K562 (cell line): ENCODE results near the gene FBRS. TPM values are rescaled to one million over a fixed set of nuclear protein-coding genes. Genes with fewer than 3 reads are reported as not detected.

Experiments used
- ARHGAP35 ChIP-seq: fragments of 450-650 bp; IDR thresholded peaks from 2 replicates; pipeline ENCODE4 v1.6.1; 2018; ENCODE audit not compliant: partially characterized antibody
- CHD2 ChIP-seq: IDR thresholded peaks from 2 replicates; pipeline ENCODE4 v1.6.1; 2011; ENCODE audit warnings: low read depth, low read length
- CSDE1 ChIP-seq, 2 experiments: fragments of 450-650 bp; IDR thresholded peaks; 2 replicates each; pipeline ENCODE4 v1.6.1; 2016; ENCODE audit warnings: mild to moderate bottlenecking in 1 of 2
- FOXK1 ChIP-seq: sonication (generic); formaldehyde crosslinking; IDR thresholded peaks from 2 replicates; pipeline ENCODE4 v1.8.0; 2022; ENCODE audit warnings: missing genetic modification reagents, mild to moderate bottlenecking, borderline replicate concordance
- FUS ChIP-seq: fragments of 200-400 bp; formaldehyde crosslinking; optimal IDR thresholded peaks from 2 replicates; pipeline ENCODE3; 2017; ENCODE audit warnings: low read depth, low read length
- NFE2 ChIP-seq: IDR thresholded peaks from 2 replicates; pipeline ENCODE4 v1.6.1; 2014; ENCODE audit warnings: antibody characterized with exemption, low read depth
- NR2C1 ChIP-seq, 2 experiments: fragments of 450-650 bp; IDR thresholded peaks; 2 replicates each; pipeline ENCODE4 v1.6.1; 2017; ENCODE audit warnings: mild to moderate bottlenecking in 2 of 2, antibody characterized with exemption in 1 of 2, inconsistent platforms in 1 of 2, missing compliant biosample characterization in 1 of 2, missing genetic modification characterization in 1 of 2
- PML ChIP-seq: IDR thresholded peaks from 2 replicates; pipeline ENCODE4 v1.6.1; 2012; ENCODE audit warnings: low read length, inconsistent platforms
- POLR2AphosphoS2 ChIP-seq: IDR thresholded peaks from 2 replicates; pipeline ENCODE4 v1.6.1; 2012; ENCODE audit warnings: low read length, improper control_type of control experiment
- SRF ChIP-seq, 2 experiments: fragments of 250-450, 450-650 bp in 1 of 2; sonication (Bioruptor Pico) in 1 of 2; sonication (generic) in 1 of 2; formaldehyde crosslinking; IDR thresholded peaks; 2 replicates each; pipeline versions ENCODE4 v1.5.0 to v1.5.1; 2020 to 2022; ENCODE audit warnings: mild to moderate bottlenecking in 1 of 2, missing genetic modification reagents in 1 of 2
- SUPT5H ChIP-seq: fragments of 450-650 bp; IDR thresholded peaks from 2 replicates; pipeline ENCODE4 v1.6.1; 2016
- TCF7L2 ChIP-seq: fragments of 150-350 bp; IDR thresholded peaks from 2 replicates; pipeline ENCODE4 v1.6.1; 2016; ENCODE audit warnings: low read depth, mild to moderate bottlenecking, low read length, moderate library complexity
- ZFP36 ChIP-seq: fragments of 150-350 bp; IDR thresholded peaks from 2 replicates; pipeline ENCODE4 v1.6.1; 2018; ENCODE audit warnings: low read length, low read depth; ENCODE audit not compliant: partially characterized antibody
- ZNF143 ChIP-seq: sonication (generic); formaldehyde crosslinking; IDR thresholded peaks from 2 replicates; pipeline ENCODE4 v1.9.0; 2022; ENCODE audit warnings: mild to moderate bottlenecking, missing genetic modification reagents
- polyA plus RNA-seq, 8 experiments: library from polyadenylated mRNA; depleted of rRNA in 4 of 8; stranded (reverse) in 5 of 8; unstranded in 3 of 8; fragments of >200 nt; fragmentation: Nextera tagmentation in 2 of 8; fragmentation: Illumina TruSeq in 1 of 8; extraction: Ambion mirVana in 2 of 8; extraction: Trizol in 1 of 8; gene quantifications; 2 replicates each; pipeline versions ENCODE4 v1.2.1 to v1.2.3, GENCODE V29; 2011 to 2014; ENCODE audit warnings: inconsistent platforms in 1 of 8, missing spikeins in 1 of 8
- total RNA-seq, 7 experiments: library from RNA; depleted of rRNA in 6 of 7; stranded (reverse); fragments of >200 nt in 6 of 7; fragmentation: Illumina TruSeq in 2 of 7; extraction: Trizol in 2 of 7; gene quantifications; 2 replicates each; pipeline versions ENCODE4 v1.2.1 to v1.2.3, GENCODE V29; 2011 to 2021; ENCODE audit warnings: low replicate concordance in 1 of 7
- TF ChIP-seq, protein P1 (sequence below): fragments of 450-650 bp; conservative IDR thresholded peaks from 2 replicates; pipeline ENCODE4 v1.6.1; 2016; ENCODE audit warnings: missing genetic modification characterization, low read depth, mild to moderate bottlenecking, control low read depth, missing compliant biosample characterization
- TF ChIP-seq, protein P2 (sequence below), 2 experiments: fragments of 450-650 bp in 1 of 2; sonication (generic) in 1 of 2; formaldehyde crosslinking in 1 of 2; IDR thresholded peaks; 2 replicates each; pipeline versions ENCODE4 v1.7.1 to v1.9.0; 2016 to 2022; ENCODE audit warnings: inconsistent platforms in 1 of 2, mild to moderate bottlenecking in 1 of 2, missing genetic modification reagents in 1 of 2

The FBRS gene
- total and polyA plus RNA-seq, 9 of the 15 experiments (the other 6 are each of a cell fraction or from before 2014, with no cell fraction given): 0.32 to 59.5 (median 13.1) TPM

DNA sequence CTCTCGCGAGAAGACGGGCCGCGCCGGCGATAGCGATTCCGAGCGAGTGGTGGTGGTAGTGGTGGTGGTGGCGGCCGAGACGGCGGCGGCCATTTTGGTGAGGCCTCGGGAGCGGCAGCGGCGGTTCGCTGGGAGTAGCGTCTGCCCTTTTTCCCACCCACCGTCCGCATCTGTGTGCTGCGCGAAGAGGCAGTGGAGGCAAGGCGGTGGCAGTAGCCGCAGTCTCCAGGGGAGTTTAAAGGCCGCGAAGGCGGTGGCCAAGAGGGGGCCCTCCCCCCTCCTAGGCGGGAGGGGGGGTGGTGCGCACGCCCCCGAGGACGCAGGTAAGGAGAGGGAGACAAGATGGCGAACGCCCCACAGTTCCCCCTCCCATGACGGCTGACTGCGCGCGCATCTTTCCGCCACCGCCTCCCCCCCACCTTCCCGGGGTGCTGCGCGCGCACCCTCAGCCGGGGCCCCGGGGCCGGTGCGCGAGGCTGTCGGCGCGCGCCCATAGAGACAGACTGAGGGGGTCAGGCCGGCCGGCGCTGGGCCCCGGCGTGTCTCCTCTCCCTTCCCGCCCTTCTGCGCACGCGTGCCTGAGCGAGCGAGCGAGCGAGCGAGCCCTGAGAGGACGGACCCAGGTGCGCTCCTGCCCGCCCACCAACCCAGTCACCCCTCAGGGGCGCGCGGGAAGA is 40.0 kb downstream of the FBRS start (continued):
- peak; percentile 77 for TF ChIP-seq NR2C1 (IDR thresholded peaks at IDR 0.05)
- TF ChIP-seq NR2C1 (tag; IDR thresholded peaks at IDR 0.05): peak; percentile 85; the same call in 1 of the 2 replicates
- TF ChIP-seq SRF (CRISPR knock-in tag; IDR thresholded peaks at IDR 0.05): peak in 1 of 2 experiments; percentile 59; a peak in 1 of 4 replicates
- TF ChIP-seq PML: no peak; the same call in 1 of the 2 replicates
- peak; percentile 1; the same call in 1 of the 2 replicates for TF ChIP-seq ZNF143 (CRISPR knock-in tag)
- peak; percentile 94 for TF ChIP-seq SUPT5H
- peak; percentile 99; the same call in 1 of the 2 replicates for TF ChIP-seq CHD2
- peak in 1 of 2 experiments; percentile 54; a peak in 1 of 4 replicates for TF ChIP-seq CSDE1 (IDR thresholded peaks at IDR 0.05)
- TF ChIP-seq ZFP36: no peak
- TF ChIP-seq NFE2: no peak
- peak; percentile 74 for TF ChIP-seq FUS
- TF ChIP-seq ARHGAP35: peak; percentile 96
- peak; percentile 62; the same call in 1 of the 2 replicates for TF ChIP-seq POLR2AphosphoS2
- 0 out of 2 replicates have a peak, but pooled peaks have one; percentile 25 for TF ChIP-seq TCF7L2
- TF ChIP-seq FOXK1: no peak; the same call in 1 of the 2 replicates
- TF ChIP-seq, protein P1, sequence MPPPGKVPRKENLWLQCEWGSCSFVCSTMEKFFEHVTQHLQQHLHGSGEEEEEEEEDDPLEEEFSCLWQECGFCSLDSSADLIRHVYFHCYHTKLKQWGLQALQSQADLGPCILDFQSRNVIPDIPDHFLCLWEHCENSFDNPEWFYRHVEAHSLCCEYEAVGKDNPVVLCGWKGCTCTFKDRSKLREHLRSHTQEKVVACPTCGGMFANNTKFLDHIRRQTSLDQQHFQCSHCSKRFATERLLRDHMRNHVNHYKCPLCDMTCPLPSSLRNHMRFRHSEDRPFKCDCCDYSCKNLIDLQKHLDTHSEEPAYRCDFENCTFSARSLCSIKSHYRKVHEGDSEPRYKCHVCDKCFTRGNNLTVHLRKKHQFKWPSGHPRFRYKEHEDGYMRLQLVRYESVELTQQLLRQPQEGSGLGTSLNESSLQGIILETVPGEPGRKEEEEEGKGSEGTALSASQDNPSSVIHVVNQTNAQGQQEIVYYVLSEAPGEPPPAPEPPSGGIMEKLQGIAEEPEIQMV (tag): no peak
- TF ChIP-seq, protein P2, sequence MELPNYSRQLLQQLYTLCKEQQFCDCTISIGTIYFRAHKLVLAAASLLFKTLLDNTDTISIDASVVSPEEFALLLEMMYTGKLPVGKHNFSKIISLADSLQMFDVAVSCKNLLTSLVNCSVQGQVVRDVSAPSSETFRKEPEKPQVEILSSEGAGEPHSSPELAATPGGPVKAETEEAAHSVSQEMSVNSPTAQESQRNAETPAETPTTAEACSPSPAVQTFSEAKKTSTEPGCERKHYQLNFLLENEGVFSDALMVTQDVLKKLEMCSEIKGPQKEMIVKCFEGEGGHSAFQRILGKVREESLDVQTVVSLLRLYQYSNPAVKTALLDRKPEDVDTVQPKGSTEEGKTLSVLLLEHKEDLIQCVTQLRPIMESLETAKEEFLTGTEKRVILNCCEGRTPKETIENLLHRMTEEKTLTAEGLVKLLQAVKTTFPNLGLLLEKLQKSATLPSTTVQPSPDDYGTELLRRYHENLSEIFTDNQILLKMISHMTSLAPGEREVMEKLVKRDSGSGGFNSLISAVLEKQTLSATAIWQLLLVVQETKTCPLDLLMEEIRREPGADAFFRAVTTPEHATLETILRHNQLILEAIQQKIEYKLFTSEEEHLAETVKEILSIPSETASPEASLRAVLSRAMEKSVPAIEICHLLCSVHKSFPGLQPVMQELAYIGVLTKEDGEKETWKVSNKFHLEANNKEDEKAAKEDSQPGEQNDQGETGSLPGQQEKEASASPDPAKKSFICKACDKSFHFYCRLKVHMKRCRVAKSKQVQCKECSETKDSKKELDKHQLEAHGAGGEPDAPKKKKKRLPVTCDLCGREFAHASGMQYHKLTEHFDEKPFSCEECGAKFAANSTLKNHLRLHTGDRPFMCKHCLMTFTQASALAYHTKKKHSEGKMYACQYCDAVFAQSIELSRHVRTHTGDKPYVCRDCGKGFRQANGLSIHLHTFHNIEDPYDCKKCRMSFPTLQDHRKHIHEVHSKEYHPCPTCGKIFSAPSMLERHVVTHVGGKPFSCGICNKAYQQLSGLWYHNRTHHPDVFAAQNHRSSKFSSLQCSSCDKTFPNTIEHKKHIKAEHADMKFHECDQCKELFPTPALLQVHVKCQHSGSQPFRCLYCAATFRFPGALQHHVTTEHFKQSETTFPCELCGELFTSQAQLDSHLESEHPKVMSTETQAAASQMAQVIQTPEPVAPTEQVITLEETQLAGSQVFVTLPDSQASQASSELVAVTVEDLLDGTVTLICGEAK (IDR thresholded peaks at IDR 0.05): peak; percentile 8; the same call in 1 of the 2 replicates
- TF ChIP-seq, protein P2 (CRISPR knock-in tag; IDR thresholded peaks at IDR 0.05): no peak
